Measurements from ENCODE around the gene INTS4. TPM values are rescaled to one million over a fixed set of nuclear protein-coding genes. Genes with fewer than 3 reads are reported as not detected.

Gene INTS4
- total and polyA plus RNA-seq, 7 donors = 10.1 to 18.6 (median 12.6) TPM

DNA sequence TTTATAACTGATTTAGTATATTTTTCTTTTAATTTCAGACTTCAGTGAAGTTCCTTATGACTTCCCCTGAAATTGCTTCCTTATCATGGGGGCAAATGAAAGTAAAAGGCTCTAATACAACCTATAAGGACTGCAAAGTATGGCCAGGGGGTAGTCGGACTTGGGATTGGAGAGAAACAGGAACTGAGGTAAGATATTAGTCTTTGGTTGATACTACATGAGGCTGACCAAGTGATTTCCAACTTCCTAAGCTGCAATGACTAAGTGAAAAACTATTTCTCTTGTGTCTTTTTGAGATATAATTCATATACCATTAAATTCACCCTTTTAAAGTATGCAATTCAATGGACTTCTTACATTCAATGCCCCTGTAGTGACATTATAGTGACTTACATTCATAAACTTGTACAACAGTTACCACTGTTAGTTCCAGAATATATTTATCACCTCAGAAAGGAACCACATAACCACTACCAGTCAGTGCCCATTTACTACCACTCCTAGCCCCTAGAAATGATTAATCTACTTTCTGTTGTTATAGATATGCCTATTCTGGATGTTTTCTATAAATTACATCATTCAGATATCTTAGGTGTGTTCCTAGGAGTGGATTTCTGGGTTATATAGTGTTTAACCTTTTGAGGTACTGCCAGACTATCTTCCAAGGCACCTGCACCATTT, 151.9 kb downstream of the INTS4 start:
- Histone ChIP-seq H3K27ac (no peak overlapping the region), H3K9me3 (no peaks in the 10 kb centered on the region), H3K36me3 (ENCODE audit: insufficient read depth in 1 of 2, low read depth in 1 of 2) (peaks cover 6 to 66% of the 10 kb centered on the region in 2 donors), H3K27me3 (ENCODE audit: insufficient read depth in 3 of 3, low read length in 2 of 3) (no peaks in the 10 kb centered on the region), H3K4me1 (no peaks in the 10 kb centered on the region), H3K4me3 (no peak overlapping the region)
- no peak for ATAC-seq
- no peak for DNase-seq
- intact Hi-C loops (cut with DNase I) = no loop called here
- 90 to 97% (median 91%) methylated on average over 1 of the region's 1 CpG for WGBS, 3 donors
- TF ChIP-seq, protein P1, sequence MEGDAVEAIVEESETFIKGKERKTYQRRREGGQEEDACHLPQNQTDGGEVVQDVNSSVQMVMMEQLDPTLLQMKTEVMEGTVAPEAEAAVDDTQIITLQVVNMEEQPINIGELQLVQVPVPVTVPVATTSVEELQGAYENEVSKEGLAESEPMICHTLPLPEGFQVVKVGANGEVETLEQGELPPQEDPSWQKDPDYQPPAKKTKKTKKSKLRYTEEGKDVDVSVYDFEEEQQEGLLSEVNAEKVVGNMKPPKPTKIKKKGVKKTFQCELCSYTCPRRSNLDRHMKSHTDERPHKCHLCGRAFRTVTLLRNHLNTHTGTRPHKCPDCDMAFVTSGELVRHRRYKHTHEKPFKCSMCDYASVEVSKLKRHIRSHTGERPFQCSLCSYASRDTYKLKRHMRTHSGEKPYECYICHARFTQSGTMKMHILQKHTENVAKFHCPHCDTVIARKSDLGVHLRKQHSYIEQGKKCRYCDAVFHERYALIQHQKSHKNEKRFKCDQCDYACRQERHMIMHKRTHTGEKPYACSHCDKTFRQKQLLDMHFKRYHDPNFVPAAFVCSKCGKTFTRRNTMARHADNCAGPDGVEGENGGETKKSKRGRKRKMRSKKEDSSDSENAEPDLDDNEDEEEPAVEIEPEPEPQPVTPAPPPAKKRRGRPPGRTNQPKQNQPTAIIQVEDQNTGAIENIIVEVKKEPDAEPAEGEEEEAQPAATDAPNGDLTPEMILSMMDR (IDR thresholded peaks at IDR 0.05) = no peak

DNA sequence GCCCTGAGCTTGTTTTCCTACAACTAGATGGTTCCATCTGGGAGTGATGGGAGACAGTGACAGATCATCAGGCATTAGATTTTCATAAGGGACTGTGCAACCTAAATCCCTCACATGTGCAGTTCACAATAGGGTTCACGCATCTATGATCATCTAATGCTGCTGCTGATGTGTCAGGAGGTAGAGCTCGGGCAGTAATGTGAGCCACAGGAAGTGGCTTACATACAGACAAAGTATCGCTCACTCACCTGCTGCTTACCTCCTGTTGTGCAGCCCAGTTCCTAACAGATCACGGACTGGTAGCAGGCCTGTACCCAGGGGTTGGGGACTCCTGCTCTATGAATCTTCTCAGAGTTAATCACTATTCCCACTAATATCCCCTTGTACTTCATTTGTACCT, 161.2 kb downstream of the INTS4 start:
- no peaks in the 10 kb centered on the region for H3K27me3 ChIP-seq (ENCODE audit: insufficient read depth in 3 of 3, low read length in 2 of 3)

DNA sequence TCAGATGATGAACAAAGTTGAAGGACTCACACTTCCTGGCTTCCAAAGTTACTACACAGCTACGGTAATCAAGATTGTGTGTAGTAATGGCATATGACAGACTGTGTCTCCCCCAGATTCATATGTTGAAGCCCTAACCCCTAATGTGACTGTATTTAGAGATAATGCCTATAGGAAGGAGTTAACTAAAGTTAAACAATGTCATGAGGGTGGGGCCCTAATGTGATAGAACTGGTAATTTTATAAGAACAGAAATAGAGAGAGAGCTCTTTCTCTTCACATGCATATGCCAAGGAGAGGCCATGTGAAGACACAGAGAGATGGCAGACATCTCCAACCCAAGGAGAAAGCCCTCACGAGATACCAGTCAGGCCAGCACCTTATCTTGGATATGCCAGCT, 165.5 kb downstream of the INTS4 start:
- 92 to 95% (median 95%) methylated on average over 2 of the region's 2 CpGs for WGBS, 3 donors
- peaks cover 5% of the 10 kb centered on the region for H3K9me3 ChIP-seq
- TF ChIP-seq, protein P1 (IDR thresholded peaks at IDR 0.05) = no peak
- no peaks in the 10 kb centered on the region for H3K36me3 ChIP-seq (ENCODE audit: insufficient read depth in 1 of 2, low read depth in 1 of 2)
- H3K4me3 ChIP-seq = no peak overlapping the region
- no peak for ATAC-seq
- H3K27ac ChIP-seq = no peak overlapping the region
- no peaks in the 10 kb centered on the region for H3K27me3 ChIP-seq (ENCODE audit: insufficient read depth in 3 of 3, low read length in 2 of 3)
- intact Hi-C loops (cut with DNase I) = no loop called here
- DNase-seq = no peak
- H3K4me1 ChIP-seq = peaks cover 1% of the 10 kb centered on the region

More for the DNA sequence above, 161.2 kb downstream of the INTS4 start:
- ATAC-seq (no peak), DNase-seq (no peak)
- H3K9me3 ChIP-seq = no peaks in the 10 kb centered on the region
- H3K4me1 ChIP-seq = no peaks in the 10 kb centered on the region
- no peak overlapping the region for H3K4me3 ChIP-seq
- intact Hi-C loops (cut with DNase I) = no loop called here
- 94 to 96% (median 95%) methylated on average over 4 of the region's 4 CpGs for WGBS, 3 donors
- H3K27ac ChIP-seq = no peak overlapping the region
- TF ChIP-seq, protein P1 (IDR thresholded peaks at IDR 0.05) = no peak
- peaks cover 0 to 9% of the 10 kb centered on the region in 2 donors for H3K36me3 ChIP-seq (ENCODE audit: insufficient read depth in 1 of 2, low read depth in 1 of 2)

Other genes starting within 250 kb of the INTS4 start
- 10 to 100 TPM; 30.0 to 34.8 (median 32.4) TPM for gene RSF1, start 173.9 kb downstream of the INTS4 start, total RNA-seq
- 10 to 100 TPM in 1 of 3 donors, 1 to 10 TPM in 2; 2.7 to 18.5 (median 6.9) TPM for gene RSF1, start 173.9 kb downstream of the INTS4 start, polyA plus RNA-seq
- gene AAMDC, start 173.5 kb downstream of the INTS4 start, total RNA-seq = 10 to 100 TPM; 54.5 to 70.1 (median 61.3) TPM
- 100 to 1,000 TPM in 1 of 3 donors, 10 to 100 TPM in 2; 93.4 to 160 (median 99.8) TPM for gene AAMDC, start 173.5 kb downstream of the INTS4 start, polyA plus RNA-seq
- under 1 TPM in 2 of 4 donors, not detected in 2; 0.18 to 0.32 TPM for gene KCTD14, start 28.6 kb upstream of the INTS4 start, total RNA-seq
- under 1 TPM; 0.12 to 0.27 (median 0.18) TPM for gene KCTD14, start 28.6 kb upstream of the INTS4 start, polyA plus RNA-seq
- 1 to 10 TPM in 2 of 4 donors, under 1 TPM in 2; 0.24 to 5.6 (median 1.6) TPM for gene THRSP, start 69.2 kb upstream of the INTS4 start, total RNA-seq
- 1 to 10 TPM in 2 of 3 donors, under 1 TPM in 1; 0.61 to 7.2 (median 2.2) TPM for gene THRSP, start 69.2 kb upstream of the INTS4 start, polyA plus RNA-seq
- gene NDUFC2, start 85.2 kb upstream of the INTS4 start, total RNA-seq = 100 to 1,000 TPM; 223 to 309 (median 252) TPM
- 100 to 1,000 TPM; 224 to 350 (median 264) TPM for gene NDUFC2, start 85.2 kb upstream of the INTS4 start, polyA plus RNA-seq
- 10 to 100 TPM in 2 of 4 donors, 1 to 10 TPM in 2; 9.1 to 15.7 (median 12.2) TPM for gene ALG8, start 145.0 kb upstream of the INTS4 start, total RNA-seq
- 10 to 100 TPM; 10.3 to 14.9 (median 11.4) TPM for gene ALG8, start 145.0 kb upstream of the INTS4 start, polyA plus RNA-seq
- 1 to 10 TPM; 4.7 to 7.0 (median 5.8) TPM for gene KCTD21, start 194.0 kb upstream of the INTS4 start, total RNA-seq
- 10 to 100 TPM in 1 of 3 donors, 1 to 10 TPM in 2; 4.8 to 10.3 (median 5.0) TPM for gene KCTD21, start 194.0 kb upstream of the INTS4 start, polyA plus RNA-seq
- gene USP35, start 194.3 kb upstream of the INTS4 start, total RNA-seq = 1 to 10 TPM; 2.0 to 4.4 (median 3.5) TPM
- gene USP35, start 194.3 kb upstream of the INTS4 start, polyA plus RNA-seq = 1 to 10 TPM; 1.3 to 7.1 (median 2.2) TPM

Measured in psoas muscle (tissue), 8 donors.